ENCODE measurements around the gene SLC39A7. TPM values are rescaled to one million over a fixed set of nuclear protein-coding genes. Genes with fewer than 3 reads are reported as not detected.
"Not testable (repeated sequence)": the region's sequence is repeated elsewhere in the genome, so short reads cannot be mapped to it uniquely, and the experiment has no call there.

SLC39A7 gene
- total and polyA plus RNA-seq, 12 donors: 25.8 to 178 (median 53.1) TPM

GRCh38 chr6:33217246-33217645, 16.6 kb downstream of the SLC39A7 start:
- no peak for TF ChIP-seq CTCF (IDR thresholded peaks at IDR 0.05)
- Histone ChIP-seq H3K4me1 (peaks cover 0 to 22% (median 14%) of the 10 kb centered on the region in 9 donors), H3K4me3 (no peak overlapping the region), H3K36me3 (peaks cover 0 to under 1% (median 0%) of the 10 kb centered on the region in 9 donors), H3K9me3 (no peaks in the 10 kb centered on the region), H3K27ac (no peak overlapping the region), H3K27me3 (peaks cover 0 to 30% (median 11%) of the 10 kb centered on the region in 7 donors)
- WGBS, 2 donors: 89% methylated on average over 6 of the region's 6 CpGs
- DNase-seq (no peak), ATAC-seq (no peak)
- intact Hi-C loops (cut with DNase I): loop anchor here in 1 of 10 donors (5.0 kb wide), 1 partner anchor 215 kb away; no protein-coding TSS in a partner anchor

GRCh38 chr6:33217681-33218080, 17.0 kb downstream of the SLC39A7 start:
- Histone ChIP-seq H3K27me3 (peaks cover 0 to 32% (median 11%) of the 10 kb centered on the region in 7 donors), H3K27ac (no peak overlapping the region), H3K4me1 (peaks cover 0 to 18% (median 12%) of the 10 kb centered on the region in 9 donors), H3K4me3 (no peak overlapping the region), H3K9me3 (no peaks in the 10 kb centered on the region), H3K36me3 (no peaks in the 10 kb centered on the region)
- TF ChIP-seq CTCF (IDR thresholded peaks at IDR 0.05): no peak
- DNase-seq: no peak
- 68 to 72% methylated on average over 3 of the region's 3 CpGs for WGBS, 2 donors
- intact Hi-C loops (cut with DNase I): loop anchor here in 1 of 10 donors (5.0 kb wide), 1 partner anchor 215 kb away; no protein-coding TSS in a partner anchor
- ATAC-seq: no peak

GRCh38 chr6:33226503-33227120, 25.9 kb downstream of the SLC39A7 start:
- H3K36me3 ChIP-seq; H3K4me1 ChIP-seq; H3K27ac ChIP-seq; H3K9me3 ChIP-seq; intact Hi-C loops (cut with DNase I); DNase-seq; ATAC-seq; H3K4me3 ChIP-seq: not testable (repeated sequence)
- H3K27me3 ChIP-seq: peaks cover 0 to 60% (median 16%) of the 10 kb centered on the region in 7 donors
- WGBS, 2 donors: 46% methylated on average over 14 of the region's 14 CpGs

GRCh38 chr6:33235221-33235634, 34.6 kb downstream of the SLC39A7 start:
- no peak for TF ChIP-seq CTCF (IDR thresholded peaks at IDR 0.05)
- DNase-seq: no peak
- H3K27me3 ChIP-seq: peaks cover 0 to 47% (median 22%) of the 10 kb centered on the region in 7 donors
- H3K36me3 ChIP-seq: no peaks in the 10 kb centered on the region
- no peak overlapping the region for H3K4me3 ChIP-seq
- H3K27ac ChIP-seq: no peak overlapping the region
- 13 to 15% methylated on average over 6 of the region's 6 CpGs for WGBS, 2 donors
- no peaks in the 10 kb centered on the region for H3K9me3 ChIP-seq
- ATAC-seq: no peak
- intact Hi-C loops (cut with DNase I): loop anchor here in 1 of 10 donors (5.0 to 10.0 kb wide), 2 partner anchors 238 to 320 kb away; no protein-coding TSS in a partner anchor
- no peaks in the 10 kb centered on the region for H3K4me1 ChIP-seq

- H3K27ac ChIP-seq: no peak overlapping the region
Observed at GRCh38 chr6:33236328-33236727, 35.7 kb downstream of the SLC39A7 start.

More at GRCh38 chr6:33236328-33236727, 35.7 kb downstream of the SLC39A7 start:
- DNase-seq (no peak), ATAC-seq (no peak)
- Histone ChIP-seq H3K36me3 (no peaks in the 10 kb centered on the region), H3K27me3 (peaks cover 0 to 56% (median 22%) of the 10 kb centered on the region in 7 donors), H3K4me1 (no peaks in the 10 kb centered on the region), H3K9me3 (no peaks in the 10 kb centered on the region), H3K4me3 (no peak overlapping the region)
- intact Hi-C loops (cut with DNase I): loop anchor here in 1 of 10 donors (5.0 to 10.0 kb wide), 2 partner anchors 239 to 322 kb away; no protein-coding TSS in a partner anchor
- TF ChIP-seq CTCF (IDR thresholded peaks at IDR 0.05): no peak

Data from heart right ventricle (tissue), 16 donors.